HG02759 (cell line): ENCODE results near the gene LPCAT3.
"Not testable (repeated sequence)": the region's sequence is repeated elsewhere in the genome, so short reads cannot be mapped to it uniquely, and the experiment has no call there.

ENCODE experiments used
- ATAC-seq: cut with Tn5 transposase; IDR thresholded peaks from one replicate; pipeline ENCODE4 v1.9.1; 2021; ENCODE audit warnings: mild to moderate bottlenecking, moderate library complexity; ENCODE audit not compliant: unreplicated experiment

Gene LPCAT3

GRCh38 chr12:7018350-7019042 is at the start of gene LPCAT3:
Gene LPCAT3 (minus strand): TSS chr12:7018476. CDS start chr12:7018424, 52 bp downstream.
- peak; percentile 95 for ATAC-seq

GRCh38 chr12:7067096-7067495 is 48.8 kb upstream of the LPCAT3 start:
- ATAC-seq, result no peak

- no peak for ATAC-seq
Observed at GRCh38 chr12:7066596-7066995, 48.3 kb upstream of the LPCAT3 start.

GRCh38 chr12:7065073-7065623 is 46.9 kb upstream of the LPCAT3 start:
- no peak for ATAC-seq

- ATAC-seq, result no peak
Observed at GRCh38 chr12:7064516-7064915, 46.2 kb upstream of the LPCAT3 start.

GRCh38 chr12:7061596-7061995 is 43.3 kb upstream of the LPCAT3 start:
- no peak for ATAC-seq

GRCh38 chr12:7061138-7061537 is 42.9 kb upstream of the LPCAT3 start:
- no peak for ATAC-seq

- no peak for ATAC-seq
Observed at GRCh38 chr12:7060353-7060954, 42.2 kb upstream of the LPCAT3 start, which contains the start of gene C1S. Gene C1S (plus strand): TSS chr12:7060718. CDS start chr12:7061913, 1,195 bp downstream.

GRCh38 chr12:7059780-7060179 is 41.5 kb upstream of the LPCAT3 start:
- ATAC-seq, result no peak

GRCh38 chr12:7058850-7059395 is 40.6 kb upstream of the LPCAT3 start:
- no peak for ATAC-seq

- ATAC-seq, result no peak
Observed at GRCh38 chr12:7058163-7058845, 40.0 kb upstream of the LPCAT3 start.

GRCh38 chr12:7055736-7056135 is 37.5 kb upstream of the LPCAT3 start:
- ATAC-seq, result not testable (repeated sequence)

GRCh38 chr12:7054925-7055324 is 36.6 kb upstream of the LPCAT3 start:
- no peak for ATAC-seq

- not testable (repeated sequence) for ATAC-seq
Observed at GRCh38 chr12:7049973-7050372, 31.7 kb upstream of the LPCAT3 start.

GRCh38 chr12:7049445-7049951 is 31.2 kb upstream of the LPCAT3 start:
- ATAC-seq, result not testable (repeated sequence)

GRCh38 chr12:7047306-7047705 is 29.0 kb upstream of the LPCAT3 start:
- no peak for ATAC-seq

GRCh38 chr12:7046383-7047105 is 28.3 kb upstream of the LPCAT3 start:
- no peak for ATAC-seq

- ATAC-seq, result no peak
Observed at GRCh38 chr12:7045913-7046312, 27.6 kb upstream of the LPCAT3 start.

GRCh38 chr12:7042842-7043241 is 24.6 kb upstream of the LPCAT3 start:
- ATAC-seq, result no peak

GRCh38 chr12:7039403-7039802 is 21.1 kb upstream of the LPCAT3 start:
- ATAC-seq, result no peak
